Loucy (cell line): ENCODE data around the gene KLHL3.

Source experiments
- CTCF ChIP-seq: fragments of 200-600 bp; sonication (generic); conservative IDR thresholded peaks from 2 replicates; pipeline ENCODE4 v1.5.1; 2014; ENCODE audit warnings: mild to moderate bottlenecking, antibody characterized with exemption, low read length
- EZH2phosphoT487 ChIP-seq: fragments of 200-600 bp; IDR thresholded peaks from 2 replicates; pipeline ENCODE4 v1.6.1; 2018; ENCODE audit warnings: antibody characterized with exemption, mild to moderate bottlenecking, moderate library complexity, borderline replicate concordance

- TF ChIP-seq CTCF (no peak), EZH2phosphoT487 (no peak)
These were observed 148.0 kb downstream of the KLHL3 start for GRCh38 chr5:137587919-137588318.
